HEK293T (cell line): Measurements from ENCODE around the gene CBFA2T3.

Experiments used
- ARNT ChIP-seq: fragments of 450-650 bp; IDR thresholded peaks from 2 replicates; pipeline ENCODE4 v1.6.1; 2017; ENCODE audit warnings: mild to moderate bottlenecking
- BHLHE40 ChIP-seq: fragments of 450-650 bp; IDR thresholded peaks from 2 replicates; pipeline ENCODE4 v1.6.1; 2016; ENCODE audit warnings: mild to moderate bottlenecking, moderate library complexity, borderline replicate concordance
- ELF4 ChIP-seq: fragments of 450-650 bp; IDR thresholded peaks from 2 replicates; pipeline ENCODE4 v1.6.1; 2017; ENCODE audit warnings: antibody characterized with exemption
- FOXA1 ChIP-seq: fragments of 450-650 bp; IDR thresholded peaks from 2 replicates; pipeline ENCODE4 v1.6.1; 2016; ENCODE audit warnings: mild to moderate bottlenecking
- FOXK2 ChIP-seq: fragments of 450-650 bp; IDR thresholded peaks from 2 replicates; pipeline ENCODE4 v1.6.1; 2016; ENCODE audit warnings: mild to moderate bottlenecking
- FOXM1 ChIP-seq: fragments of 450-650 bp; IDR thresholded peaks from 2 replicates; pipeline ENCODE4 v1.6.1; 2017; ENCODE audit warnings: mild to moderate bottlenecking, borderline replicate concordance
- HDGF ChIP-seq: fragments of 450-650 bp; IDR thresholded peaks from 2 replicates; pipeline ENCODE4 v1.6.1; 2017; ENCODE audit warnings: antibody characterized with exemption, borderline replicate concordance
- L3MBTL2 ChIP-seq: fragments of 450-650 bp; conservative IDR thresholded peaks from 2 replicates; pipeline ENCODE4 v1.6.1; 2016; ENCODE audit warnings: mild to moderate bottlenecking
- NFRKB ChIP-seq: fragments of 450-650 bp; IDR thresholded peaks from 2 replicates; pipeline ENCODE4 v1.6.1; 2016; ENCODE audit warnings: mild to moderate bottlenecking, moderate library complexity
- SUZ12 ChIP-seq: fragments of 450-650 bp; IDR thresholded peaks from 2 replicates; pipeline ENCODE4 v1.6.1; 2016; ENCODE audit warnings: mild to moderate bottlenecking
- TARDBP ChIP-seq: fragments of 450-650 bp; IDR thresholded peaks from 2 replicates; pipeline ENCODE4 v1.6.1; 2016
- ZNF384 ChIP-seq: fragments of 450-650 bp; IDR thresholded peaks from 2 replicates; pipeline ENCODE4 v1.6.1; 2016
- TF ChIP-seq, protein P1 (sequence below): fragments of 450-650 bp; IDR thresholded peaks from 2 replicates; pipeline ENCODE4 v1.6.1; 2016

GRCh38 chr16:88930716-88931115 lies 46.3 kb downstream of the CBFA2T3 start:
- TF ChIP-seq FOXM1 (no peak), ARNT (no peak), HDGF (no peak), TARDBP (no peak), BHLHE40 (no peak), FOXK2 (no peak), ZNF384 (no peak), SUZ12 (no peak), NFRKB (no peak), FOXA1 (no peak), L3MBTL2 (no peak), ELF4 (no peak)
- TF ChIP-seq, protein P1, sequence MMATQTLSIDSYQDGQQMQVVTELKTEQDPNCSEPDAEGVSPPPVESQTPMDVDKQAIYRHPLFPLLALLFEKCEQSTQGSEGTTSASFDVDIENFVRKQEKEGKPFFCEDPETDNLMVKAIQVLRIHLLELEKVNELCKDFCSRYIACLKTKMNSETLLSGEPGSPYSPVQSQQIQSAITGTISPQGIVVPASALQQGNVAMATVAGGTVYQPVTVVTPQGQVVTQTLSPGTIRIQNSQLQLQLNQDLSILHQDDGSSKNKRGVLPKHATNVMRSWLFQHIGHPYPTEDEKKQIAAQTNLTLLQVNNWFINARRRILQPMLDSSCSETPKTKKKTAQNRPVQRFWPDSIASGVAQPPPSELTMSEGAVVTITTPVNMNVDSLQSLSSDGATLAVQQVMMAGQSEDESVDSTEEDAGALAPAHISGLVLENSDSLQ, result no peak
